Measurements from ENCODE around the gene ODR4.

ODR4 gene

DNA sequence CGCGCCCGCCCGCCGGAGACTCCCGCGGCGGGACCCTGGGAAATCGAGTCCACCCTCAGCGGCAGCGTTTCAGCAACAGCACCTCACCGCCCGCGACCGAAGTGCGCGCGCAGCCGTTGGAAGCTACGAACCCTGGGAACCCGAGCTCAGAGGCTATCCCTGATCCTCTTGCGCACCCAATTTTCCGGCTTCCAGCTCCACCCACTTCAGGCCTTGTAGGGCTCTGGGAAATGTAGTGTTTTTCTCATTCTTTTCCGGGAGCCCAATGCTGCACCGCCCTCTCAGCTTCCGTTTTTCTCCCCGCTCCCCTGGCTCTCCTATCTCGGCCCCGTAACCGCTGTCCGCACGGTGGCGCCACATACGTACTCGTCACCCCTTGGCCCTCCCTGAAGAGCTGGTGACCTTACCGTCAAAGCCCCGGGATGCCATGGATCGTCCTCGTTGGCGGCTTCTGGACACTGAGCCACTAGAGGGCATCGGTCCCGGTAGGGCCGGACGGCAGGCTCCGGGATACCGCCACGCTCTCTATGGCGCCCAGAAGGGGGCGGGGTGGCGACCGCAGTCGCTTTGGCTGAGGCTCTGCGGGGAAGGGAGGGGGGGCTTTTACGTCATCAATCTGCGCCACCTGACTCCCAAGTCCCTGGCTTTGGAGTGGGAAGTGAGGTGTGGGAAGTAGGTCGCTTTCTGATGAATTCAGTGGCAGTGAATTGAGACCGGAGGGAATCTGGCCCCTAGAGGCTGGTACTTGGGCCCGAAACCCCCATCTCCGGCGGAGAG is at the start of gene ODR4, which contains the start of gene TPR:
Gene ODR4, plus strand, starts transcription at position 687 of the 777 bp plus-strand sequence. CDS start 3,948 bp downstream, outside the sequence.
Gene TPR, minus strand, starts transcription at position 102 of the 777 bp plus-strand sequence. CDS start 225 bp downstream, outside the sequence.
- peak; percentile 44 for TF ChIP-seq GATA2 (IDR thresholded peaks at IDR 0.05; ENCODE audit: low read depth, low read length)
- TF ChIP-seq GATA3 (IDR thresholded peaks at IDR 0.05; ENCODE audit: low read depth, low read length): no peak

- no peak for TF ChIP-seq GATA3 (IDR thresholded peaks at IDR 0.05; ENCODE audit: low read depth, low read length)
These were observed 49.6 kb upstream of the ODR4 start for GRCh38 chr1:186326009-186326408.

DNA sequence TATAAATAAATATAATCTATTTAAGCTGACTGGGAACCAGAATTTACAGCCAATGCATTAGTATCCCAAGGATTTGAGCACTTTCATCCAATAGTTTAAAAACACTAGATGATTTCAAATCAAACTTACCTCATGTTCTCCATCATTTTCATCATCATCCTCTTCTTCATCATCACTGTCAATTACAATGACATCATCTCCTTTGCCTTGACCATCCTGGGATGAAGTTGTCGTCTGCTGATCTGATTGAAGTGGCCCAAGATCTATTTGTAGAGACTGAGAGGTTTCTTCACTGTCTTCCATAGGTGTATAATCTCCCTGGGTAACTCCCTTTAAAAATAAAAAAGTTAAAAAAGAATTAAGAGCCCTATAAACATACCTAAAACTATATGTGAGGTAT is 48.3 kb upstream of the ODR4 start:
- TF ChIP-seq GATA2 (IDR thresholded peaks at IDR 0.05; ENCODE audit: low read depth, low read length): no peak
- no peak for TF ChIP-seq GATA3 (IDR thresholded peaks at IDR 0.05; ENCODE audit: low read depth, low read length)

GRCh38 chr1:186330758-186331157 is 44.9 kb upstream of the ODR4 start:
- TF ChIP-seq GATA3 (IDR thresholded peaks at IDR 0.05; ENCODE audit: low read depth, low read length) (no peak), GATA2 (IDR thresholded peaks at IDR 0.05; ENCODE audit: low read depth, low read length) (no peak)

GRCh38 chr1:186337554-186337953 is 38.1 kb upstream of the ODR4 start:
- no peak for TF ChIP-seq GATA3 (IDR thresholded peaks at IDR 0.05; ENCODE audit: low read depth, low read length)
- TF ChIP-seq GATA2 (IDR thresholded peaks at IDR 0.05; ENCODE audit: low read depth, low read length): no peak

- no peak for TF ChIP-seq GATA3 (IDR thresholded peaks at IDR 0.05; ENCODE audit: low read depth, low read length)
- TF ChIP-seq GATA2 (IDR thresholded peaks at IDR 0.05; ENCODE audit: low read depth, low read length): no peak
These were observed 34.9 kb upstream of the ODR4 start for GRCh38 chr1:186340772-186341171.

- TF ChIP-seq GATA3 (IDR thresholded peaks at IDR 0.05; ENCODE audit: low read depth, low read length) (peak; percentile 53), GATA2 (IDR thresholded peaks at IDR 0.05; ENCODE audit: low read depth, low read length) (peak; percentile 85)
These were observed 27.6 kb upstream of the ODR4 start for GRCh38 chr1:186347837-186348691.

GRCh38 chr1:186374303-186375151 is 1.1 kb upstream of the ODR4 start:
- no peak for TF ChIP-seq GATA2 (IDR thresholded peaks at IDR 0.05; ENCODE audit: low read depth, low read length)
- TF ChIP-seq GATA3 (IDR thresholded peaks at IDR 0.05; ENCODE audit: low read depth, low read length): no peak

GRCh38 chr1:186375929-186376319 is 286 bp downstream of the ODR4 start:
- TF ChIP-seq GATA3 (IDR thresholded peaks at IDR 0.05; ENCODE audit: low read depth, low read length) (no peak), GATA2 (IDR thresholded peaks at IDR 0.05; ENCODE audit: low read depth, low read length) (no peak)

DNA sequence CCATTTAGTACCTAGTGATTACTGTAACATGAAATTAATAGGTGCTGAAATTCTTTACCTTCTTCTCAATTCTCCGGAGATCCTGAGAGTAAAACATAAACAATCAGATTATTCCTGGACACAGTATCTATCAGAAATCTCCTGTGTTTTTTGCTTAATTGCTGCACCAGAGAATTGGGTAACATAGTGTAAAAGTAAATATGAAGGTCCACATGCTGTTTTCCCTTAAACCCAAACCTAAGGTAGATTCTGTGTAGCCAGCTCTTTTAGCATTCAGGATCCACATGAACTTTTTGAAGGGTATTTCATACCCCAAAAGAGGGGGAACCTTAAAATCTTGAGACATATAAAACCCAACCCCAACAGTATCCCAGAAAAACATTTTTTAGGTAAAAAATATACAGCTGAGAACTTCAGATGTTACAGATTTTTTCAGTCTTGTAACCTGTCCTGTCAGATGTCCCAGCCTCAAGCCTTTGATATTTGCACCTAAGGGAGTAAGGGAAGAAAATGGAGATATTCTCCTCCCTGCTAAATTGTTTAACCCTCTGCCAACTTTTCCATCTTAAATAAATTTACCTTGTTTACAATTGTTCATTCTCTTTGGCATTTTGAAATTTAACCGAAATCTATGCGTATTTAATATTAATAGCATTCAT is 11.2 kb downstream of the ODR4 start:
- TF ChIP-seq GATA2 (IDR thresholded peaks at IDR 0.05; ENCODE audit: low read depth, low read length): no peak
- TF ChIP-seq GATA3 (IDR thresholded peaks at IDR 0.05; ENCODE audit: low read depth, low read length): no peak

DNA sequence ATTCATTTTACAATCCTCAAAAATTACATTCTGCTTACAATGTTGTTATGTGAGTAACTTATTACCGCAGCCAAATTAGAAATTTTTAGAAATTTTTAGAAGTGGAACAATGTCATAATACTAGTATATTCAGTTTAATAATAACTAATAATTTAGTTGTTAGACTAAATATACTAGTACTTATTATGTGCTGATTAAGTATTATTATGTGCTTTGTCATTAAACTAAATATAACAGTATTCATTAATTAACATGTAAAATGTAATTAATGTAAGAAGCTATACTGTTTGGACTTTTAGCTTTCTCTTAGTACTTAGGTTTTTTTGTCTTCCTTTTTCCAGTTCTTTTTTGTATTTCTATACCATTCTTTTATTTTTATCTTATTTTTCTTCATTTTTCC is 15.3 kb downstream of the ODR4 start:
- TF ChIP-seq GATA3 (IDR thresholded peaks at IDR 0.05; ENCODE audit: low read depth, low read length): no peak
- no peak for TF ChIP-seq GATA2 (IDR thresholded peaks at IDR 0.05; ENCODE audit: low read depth, low read length)

DNA sequence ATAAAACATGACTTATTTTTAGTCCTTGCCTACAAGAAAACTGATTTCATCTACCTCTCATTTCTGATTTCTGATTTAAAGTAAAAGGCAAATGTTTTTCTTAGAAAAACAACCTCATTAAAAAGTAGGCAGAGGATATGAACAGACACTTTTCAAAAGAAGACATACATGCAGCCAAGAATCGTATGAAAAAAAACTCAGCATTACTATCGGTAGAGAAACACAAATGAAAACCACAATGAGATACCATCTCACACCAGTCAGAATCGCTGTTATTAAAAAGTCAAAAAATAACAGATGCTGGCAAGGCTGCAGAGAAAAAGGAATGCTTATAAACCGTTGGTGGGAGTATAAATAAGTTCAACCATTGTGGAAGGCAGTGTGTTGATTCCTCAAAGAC is 16.2 kb downstream of the ODR4 start:
- TF ChIP-seq GATA3 (IDR thresholded peaks at IDR 0.05; ENCODE audit: low read depth, low read length) (no peak), GATA2 (IDR thresholded peaks at IDR 0.05; ENCODE audit: low read depth, low read length) (no peak)

DNA sequence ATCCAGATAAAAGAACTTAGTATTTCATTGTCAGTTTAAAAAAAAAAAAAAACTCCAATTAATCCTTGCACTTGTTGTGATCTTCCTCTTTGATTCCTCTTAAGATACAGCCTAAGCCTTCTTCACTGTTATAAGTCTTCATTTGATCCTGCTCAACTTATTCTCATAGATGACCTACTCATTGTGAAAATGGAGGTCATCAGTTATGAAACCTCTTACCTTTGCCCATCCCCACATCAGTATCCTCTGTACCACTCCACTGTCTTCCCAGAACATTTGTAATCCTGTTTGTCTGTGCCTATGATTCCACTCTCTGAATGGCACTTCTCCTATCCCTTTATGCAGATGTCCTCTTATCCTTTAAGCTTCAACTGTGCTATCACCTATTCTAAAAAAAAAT is 28.0 kb downstream of the ODR4 start:
- TF ChIP-seq GATA2 (IDR thresholded peaks at IDR 0.05; ENCODE audit: low read depth, low read length) (no peak), GATA3 (IDR thresholded peaks at IDR 0.05; ENCODE audit: low read depth, low read length) (no peak)

All from SH-SY5Y (cell line).